ENCODE results near the gene ITGA4.

DNA sequence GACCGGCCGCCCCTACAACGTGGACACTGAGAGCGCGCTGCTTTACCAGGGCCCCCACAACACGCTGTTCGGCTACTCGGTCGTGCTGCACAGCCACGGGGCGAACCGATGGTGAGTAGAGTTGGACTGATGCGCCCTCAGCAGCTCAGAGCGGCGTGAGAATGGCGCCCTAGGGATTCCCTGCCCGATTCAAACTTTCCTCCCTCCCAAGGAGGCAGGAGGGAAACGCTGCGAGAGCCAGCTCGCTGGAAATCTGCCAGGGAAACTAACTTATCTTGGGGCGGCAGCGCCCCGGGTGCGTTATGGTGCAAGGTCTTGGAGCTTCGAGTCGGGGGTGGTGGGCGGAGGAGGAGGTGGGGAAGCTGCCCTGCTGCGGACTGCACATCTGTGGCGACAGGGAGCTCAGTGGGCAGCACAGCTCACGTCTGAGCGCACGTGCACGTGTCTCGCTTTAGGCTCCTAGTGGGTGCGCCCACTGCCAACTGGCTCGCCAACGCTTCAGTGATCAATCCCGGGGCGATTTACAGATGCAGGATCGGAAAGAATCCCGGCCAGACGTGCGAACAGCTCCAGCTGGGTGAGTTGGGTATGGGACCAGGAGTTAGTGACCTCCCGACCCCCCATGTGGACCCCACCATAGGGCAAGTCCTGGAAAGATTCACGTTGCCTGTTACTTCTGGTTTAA is 697 bp downstream of the ITGA4 start:
- TF ChIP-seq, protein P1, sequence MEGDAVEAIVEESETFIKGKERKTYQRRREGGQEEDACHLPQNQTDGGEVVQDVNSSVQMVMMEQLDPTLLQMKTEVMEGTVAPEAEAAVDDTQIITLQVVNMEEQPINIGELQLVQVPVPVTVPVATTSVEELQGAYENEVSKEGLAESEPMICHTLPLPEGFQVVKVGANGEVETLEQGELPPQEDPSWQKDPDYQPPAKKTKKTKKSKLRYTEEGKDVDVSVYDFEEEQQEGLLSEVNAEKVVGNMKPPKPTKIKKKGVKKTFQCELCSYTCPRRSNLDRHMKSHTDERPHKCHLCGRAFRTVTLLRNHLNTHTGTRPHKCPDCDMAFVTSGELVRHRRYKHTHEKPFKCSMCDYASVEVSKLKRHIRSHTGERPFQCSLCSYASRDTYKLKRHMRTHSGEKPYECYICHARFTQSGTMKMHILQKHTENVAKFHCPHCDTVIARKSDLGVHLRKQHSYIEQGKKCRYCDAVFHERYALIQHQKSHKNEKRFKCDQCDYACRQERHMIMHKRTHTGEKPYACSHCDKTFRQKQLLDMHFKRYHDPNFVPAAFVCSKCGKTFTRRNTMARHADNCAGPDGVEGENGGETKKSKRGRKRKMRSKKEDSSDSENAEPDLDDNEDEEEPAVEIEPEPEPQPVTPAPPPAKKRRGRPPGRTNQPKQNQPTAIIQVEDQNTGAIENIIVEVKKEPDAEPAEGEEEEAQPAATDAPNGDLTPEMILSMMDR (IDR thresholded peaks at IDR 0.05): no peak
- TF ChIP-seq POLR2A (IDR thresholded peaks at IDR 0.05): no peak
